Transverse colon (tissue), 4 donors: ENCODE measurements around the gene GNG7. TPM values are rescaled to one million over a fixed set of nuclear protein-coding genes. Genes with fewer than 3 reads are reported as not detected.
"Not testable (repeated sequence)": the region's sequence is repeated elsewhere in the genome, so short reads cannot be mapped to it uniquely, and the experiment has no call there.

Experiments
- DNase-seq: peaks from one replicate; pipeline ENCODE4 v3.0.0-alpha.2; 2019
- H3K27ac ChIP-seq, 4 donors: fragments of 200-600 bp; sonication (generic); 2 replicates each; pipeline ENCODE4 v1.5.1; 2016 to 2018; ENCODE audit warnings: inconsistent platforms in 4 of 4
- H3K27me3 ChIP-seq: fragments of 200-600 bp; sonication (generic); 2 replicates; pipeline ENCODE4 v1.5.1; 2017; ENCODE audit warnings: inconsistent platforms
- H3K36me3 ChIP-seq, 4 donors: fragments of 200-600 bp; sonication (generic); 2 replicates each; pipeline ENCODE4 v1.5.1; 2017 to 2019; ENCODE audit warnings: inconsistent platforms in 4 of 4
- H3K4me1 ChIP-seq, 4 donors: fragments of 200-600 bp; sonication (generic); 2 replicates each; pipeline ENCODE4 v1.5.1; 2017 to 2020; ENCODE audit warnings: inconsistent platforms in 4 of 4
- H3K4me3 ChIP-seq, 4 donors: fragments of 200-600 bp; sonication (generic); 1 replicate in 1 of 4; 2 replicates in 3 of 4; pipeline versions ENCODE4 v1.5.1 to v1.6.1; 2017 to 2019; ENCODE audit warnings: inconsistent platforms in 4 of 4
- H3K9me3 ChIP-seq, 2 donors: fragments of 200-600 bp; sonication (generic); 2 replicates each; pipeline ENCODE4 v1.5.1; 2017 to 2019; ENCODE audit warnings: inconsistent platforms in 2 of 2
- CTCF ChIP-seq, 5 experiments: fragments of 200-600 bp in 3 of 5; fragments of 450-650 bp in 2 of 5; sonication (generic) in 3 of 5; IDR thresholded peaks; 1 replicate in 2 of 5; 2 replicates in 3 of 5; pipeline ENCODE4 v1.5.1; 2016 to 2017; ENCODE audit warnings: antibody characterized with exemption in 5 of 5, inconsistent platforms in 3 of 5, mild to moderate bottlenecking in 2 of 5, moderate library complexity in 1 of 5
- EP300 ChIP-seq: sonication (generic); formaldehyde crosslinking; IDR thresholded peaks from one replicate; pipeline ENCODE4 v1.6.1; 2017; ENCODE audit warnings: antibody characterized with exemption, low read depth
- POLR2A ChIP-seq: fragments of 450-650 bp; IDR thresholded peaks from one replicate; pipeline ENCODE4 v1.6.1; 2016; ENCODE audit warnings: antibody characterized with exemption, mild to moderate bottlenecking, moderate library complexity
- POLR2AphosphoS5 ChIP-seq, 3 donors: sonication (generic); formaldehyde crosslinking; IDR thresholded peaks; one replicate each; pipeline ENCODE4 v1.6.1; 2016; ENCODE audit warnings: antibody characterized with exemption in 3 of 3
- WGBS, 2 donors: methylation state at CpG; one replicate each; pipeline ENCODE4 v1.1.5; 2018; ENCODE audit warnings: low coverage in 1 of 2; 5-methylcytosine and 5-hydroxymethylcytosine counted together
- in situ Hi-C, 4 donors: fragments of 200-750 bp; cut with MboI; loops; one replicate each; pipeline versions ENCODE4 v1.15.0 to v1.15.1; 2017; ENCODE audit warnings: low sequenced_read_pairs in 3 of 4, low pct_ligation_motif_present in 1 of 4, low pct_unique_long_range_greater_than_20kb in 1 of 4
- intact Hi-C: fragments of 100-400 bp; cut with DNase I; formaldehyde crosslinking; loops from one replicate; pipeline ENCODE4 v1.15.1; 2023; ENCODE audit warnings: low total_unique reads
- total RNA-seq, 4 donors: library from RNA; depleted of rRNA; stranded (reverse); fragments of >200 nt; gene quantifications; one replicate each; pipeline ENCODE4 v1.1.0, GENCODE V29; 2016

Gene GNG7
- total RNA-seq, 4 donors from 2014 or later = 1.6 to 13.1 (median 4.0) TPM

GRCh38 chr19:2645826-2646225 lies 56.7 kb downstream of the GNG7 start:
- H3K4me1 ChIP-seq = no peaks in the 10 kb centered on the region
- no peaks in the 10 kb centered on the region for H3K27me3 ChIP-seq
- H3K36me3 ChIP-seq = no peaks in the 10 kb centered on the region
- intact Hi-C loops = loop anchor here (5.0 to 10.0 kb wide), 2 partner anchors 101 to 229 kb away; no protein-coding TSS in a partner anchor
- TF ChIP-seq EP300 = no peak
- TF ChIP-seq POLR2AphosphoS5 (IDR thresholded peaks at IDR 0.05) = no peak
- no peak for TF ChIP-seq CTCF (IDR thresholded peaks at IDR 0.05)
- no peak for TF ChIP-seq POLR2A
- WGBS, 2 donors = 84% methylated on average over 16 of the region's 16 CpGs; no CpG with 5 or more reads in 1 of the 2 donors
- H3K27ac ChIP-seq = no peak overlapping the region
- H3K4me3 ChIP-seq = no peak overlapping the region
- DNase-seq = no peak
- in situ Hi-C loops = loop anchor here (5.0 to 10.0 kb wide), 4 partner anchors 99 to 229 kb away; partner anchors contain the start of gene SLC39A3 (in 2 of the 4)
- no peaks in the 10 kb centered on the region for H3K9me3 ChIP-seq

- not testable (repeated sequence) for H3K27ac ChIP-seq, H3K36me3 ChIP-seq, H3K27me3 ChIP-seq, DNase-seq, H3K4me3 ChIP-seq, H3K4me1 ChIP-seq, H3K9me3 ChIP-seq
- in situ Hi-C loops = loop anchor here in 3 of 4 donors (10.0 kb wide), 2 partner anchors 102 to 232 kb away; partner anchors contain the start of gene SLC39A3 (in 2 of the 3)
- intact Hi-C loops = loop anchor here (10.0 kb wide), 1 partner anchor 232 kb away; no protein-coding TSS in a partner anchor
- 87 to 93% methylated on average over 4 to 38 of the region's 38 CpGs for WGBS, 2 donors
Observed at GRCh38 chr19:2643123-2643737, 59.3 kb downstream of the GNG7 start.

DNA sequence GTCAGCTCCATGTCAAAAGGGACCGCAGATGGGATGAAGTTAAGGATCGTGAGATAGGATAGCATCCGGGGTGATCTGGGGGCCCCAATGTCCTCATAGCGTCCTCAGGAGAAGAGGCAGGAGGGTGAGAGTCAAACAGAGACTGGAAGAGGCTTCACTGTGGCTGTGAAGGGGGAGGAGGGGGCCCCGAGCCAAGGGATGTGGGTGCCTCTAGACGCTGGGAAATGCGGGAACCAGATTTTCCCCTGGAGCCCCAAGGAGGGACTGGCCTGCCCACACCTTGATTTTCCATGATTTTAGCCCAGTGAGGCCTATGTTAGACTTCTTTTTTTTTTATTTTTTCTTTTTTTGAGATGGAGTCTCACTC lies 61.2 kb downstream of the GNG7 start:
- no peak for TF ChIP-seq POLR2AphosphoS5 (IDR thresholded peaks at IDR 0.05)
- no peak for TF ChIP-seq CTCF (IDR thresholded peaks at IDR 0.05)
- TF ChIP-seq EP300 = no peak
- no peak for TF ChIP-seq POLR2A
- intact Hi-C loops = loop anchor here (10.0 kb wide), 1 partner anchor 233 kb away; no protein-coding TSS in a partner anchor
- Histone ChIP-seq H3K27me3 (no peaks in the 10 kb centered on the region), H3K27ac (no peak overlapping the region), H3K36me3 (no peaks in the 10 kb centered on the region), H3K4me3 (no peak overlapping the region), H3K4me1 (peaks cover 5 to 12% (median 8%) of the 10 kb centered on the region in 4 donors), H3K9me3 (no peaks in the 10 kb centered on the region)
- in situ Hi-C loops = loop anchor here in 3 of 4 donors (10.0 kb wide), 2 partner anchors 103 to 233 kb away; partner anchors contain the start of gene SLC39A3 (in 2 of the 3)
- DNase-seq = no peak
- 74 to 92% methylated on average over 3 to 7 of the region's 7 CpGs for WGBS, 2 donors

- Histone ChIP-seq H3K36me3 (no peaks in the 10 kb centered on the region), H3K27me3 (no peaks in the 10 kb centered on the region), H3K27ac (no peak overlapping the region), H3K9me3 (no peaks in the 10 kb centered on the region), H3K4me1 (peaks cover 5 to 12% (median 8%) of the 10 kb centered on the region in 4 donors), H3K4me3 (no peak overlapping the region)
- intact Hi-C loops (loop anchor here (10.0 kb wide), 1 partner anchor 234 kb away; no protein-coding TSS in a partner anchor), in situ Hi-C loops (loop anchor here in 3 of 4 donors (10.0 kb wide), 2 partner anchors 104 to 234 kb away; partner anchors contain the start of gene SLC39A3 (in 2 of the 3))
- DNase-seq = no peak
- WGBS, 2 donors = 87 to 96% methylated on average over 4 to 17 of the region's 17 CpGs
- no peak for TF ChIP-seq CTCF (IDR thresholded peaks at IDR 0.05)
- TF ChIP-seq EP300 = no peak
- TF ChIP-seq POLR2AphosphoS5 (IDR thresholded peaks at IDR 0.05) = no peak
Observed at GRCh38 chr19:2640563-2641331, 61.7 kb downstream of the GNG7 start.
